Aorta (tissue), 5 donors: ENCODE measurements around the gene TEAD1. TPM values are rescaled to one million over a fixed set of nuclear protein-coding genes. Genes with fewer than 3 reads are reported as not detected.
A peak's percentile ranks its signal among the peaks of the same experiment; 100 is the strongest.

Experiments used
- ATAC-seq: fragments of 200-7000 bp; cut with Tn5 transposase; one replicate; pipeline ENCODE4 v1.9.1; 2022; ENCODE audit warnings: moderate library complexity; ENCODE audit not compliant: low FRiP score
- DNase-seq, 2 donors: peaks; one replicate each; pipeline ENCODE4 v3.0.0-alpha.2; 2020
- H3K27ac ChIP-seq, 2 donors: one replicate each; pipeline ENCODE4 v1.5.1; 2013; ENCODE audit warnings: low read length in 2 of 2, mild to moderate bottlenecking in 2 of 2, moderate library complexity in 2 of 2, control low read depth in 1 of 2, inconsistent platforms in 1 of 2, low read depth in 1 of 2
- H3K27me3 ChIP-seq, 2 donors: one replicate each; pipeline ENCODE4 v1.6.1; 2013; ENCODE audit warnings: control low read depth in 1 of 2, low read length in 1 of 2, mild to moderate bottlenecking in 1 of 2, moderate library complexity in 1 of 2; ENCODE audit not compliant: insufficient read depth in 2 of 2, control insufficient read depth in 1 of 2
- H3K36me3 ChIP-seq, 2 donors: one replicate each; pipeline ENCODE4 v1.6.1; 2013; ENCODE audit warnings: control low read depth in 1 of 2, low read length in 1 of 2, mild to moderate bottlenecking in 1 of 2; ENCODE audit not compliant: insufficient read depth in 2 of 2, control insufficient read depth in 1 of 2
- H3K4me1 ChIP-seq, 2 donors: one replicate each; pipeline ENCODE4 v1.6.1; 2013; ENCODE audit warnings: low read length in 2 of 2, control low read depth in 1 of 2, mild to moderate bottlenecking in 1 of 2, moderate library complexity in 1 of 2; ENCODE audit not compliant: insufficient read depth in 2 of 2, control insufficient read depth in 1 of 2
- H3K4me3 ChIP-seq, 2 donors: one replicate each; pipeline ENCODE4 v1.5.1; 2013; ENCODE audit warnings: low read length in 2 of 2, control low read depth in 1 of 2, mild to moderate bottlenecking in 1 of 2
- H3K9me3 ChIP-seq: one replicate; pipeline ENCODE4 v1.6.1; 2013; ENCODE audit warnings: mild to moderate bottlenecking, low read length; ENCODE audit not compliant: control insufficient read depth
- WGBS, 2 donors: extraction: QIAGEN DNeasy Blood & Tissue Kit; methylation state at CpG; one replicate each; pipeline ENCODE4 v1.1.7; 2013; 5-methylcytosine and 5-hydroxymethylcytosine counted together
- intact Hi-C, 2 donors: fragments of 100-400 bp; cut with DNase I; formaldehyde crosslinking; loops; one replicate each; pipeline versions ENCODE4 v1.14.2 to v1.15.0; 2022
- polyA plus RNA-seq, 2 donors: library from polyadenylated mRNA; stranded (reverse); fragments of 200-250 nt; gene quantifications; one replicate each; pipeline ENCODE4 v1.2.3, GENCODE V29; 2013
- total RNA-seq, 2 donors: library from RNA; stranded (reverse); fragmentation: NEBNext Ultra II Directional; extraction: Animal tissue kit (Norgen Biotek cat#: 25700); gene quantifications; one replicate each; pipeline ENCODE4 v1.2.1, GENCODE V29; 2021
- donor health status: healthy with polysubstance abuse.
- donor health status: Bipolar disorder and iron deficiency.
- donor health status: DM: no; HTN: no; CAD: no.
- donor health status: DM: no; HTN: no; CAD: no.
- donor health status: DM: yes; HTN: yes; CAD: no.

Gene TEAD1
- total and polyA plus RNA-seq, 4 donors: 10.8 to 64.9 (median 34.3) TPM

DNA sequence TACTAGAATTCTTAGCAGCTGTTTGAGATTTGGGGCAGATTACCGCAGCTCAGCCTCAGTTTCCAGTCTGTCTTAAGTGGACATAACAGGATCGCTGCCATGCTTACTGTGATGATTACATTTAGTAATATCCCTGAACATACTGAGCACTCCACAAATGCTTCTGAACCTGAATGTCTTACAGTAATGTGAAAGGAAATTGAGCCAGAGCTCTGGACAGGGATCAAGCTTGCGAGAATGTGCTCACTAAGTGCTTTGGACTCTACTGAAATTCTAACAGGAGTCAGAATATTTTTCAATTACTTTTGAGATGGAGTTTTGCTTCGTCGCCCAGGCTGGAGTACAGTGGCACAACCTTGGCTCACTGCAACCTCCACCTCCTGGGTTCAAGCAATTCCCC is 216.3 kb downstream of the TEAD1 start:
- Histone ChIP-seq H3K9me3 (no peaks in the 10 kb centered on the region), H3K4me1 (no peaks in the 10 kb centered on the region), H3K36me3 (no peaks in the 10 kb centered on the region), H3K27me3 (no peaks in the 10 kb centered on the region), H3K4me3 (no peak overlapping the region), H3K27ac (peak overlapping the region in 1 of 2 donors; percentile 46)
- no peak for ATAC-seq
- no peak for DNase-seq
- 44 to 75% methylated on average over 5 of the region's 5 CpGs for WGBS, 2 donors
- intact Hi-C loops: loop anchor here (5.0 to 10.0 kb wide), 3 partner anchors 216 to 476 kb away; partner anchors contain the start of gene TEAD1 (in 1 of the 2)

DNA sequence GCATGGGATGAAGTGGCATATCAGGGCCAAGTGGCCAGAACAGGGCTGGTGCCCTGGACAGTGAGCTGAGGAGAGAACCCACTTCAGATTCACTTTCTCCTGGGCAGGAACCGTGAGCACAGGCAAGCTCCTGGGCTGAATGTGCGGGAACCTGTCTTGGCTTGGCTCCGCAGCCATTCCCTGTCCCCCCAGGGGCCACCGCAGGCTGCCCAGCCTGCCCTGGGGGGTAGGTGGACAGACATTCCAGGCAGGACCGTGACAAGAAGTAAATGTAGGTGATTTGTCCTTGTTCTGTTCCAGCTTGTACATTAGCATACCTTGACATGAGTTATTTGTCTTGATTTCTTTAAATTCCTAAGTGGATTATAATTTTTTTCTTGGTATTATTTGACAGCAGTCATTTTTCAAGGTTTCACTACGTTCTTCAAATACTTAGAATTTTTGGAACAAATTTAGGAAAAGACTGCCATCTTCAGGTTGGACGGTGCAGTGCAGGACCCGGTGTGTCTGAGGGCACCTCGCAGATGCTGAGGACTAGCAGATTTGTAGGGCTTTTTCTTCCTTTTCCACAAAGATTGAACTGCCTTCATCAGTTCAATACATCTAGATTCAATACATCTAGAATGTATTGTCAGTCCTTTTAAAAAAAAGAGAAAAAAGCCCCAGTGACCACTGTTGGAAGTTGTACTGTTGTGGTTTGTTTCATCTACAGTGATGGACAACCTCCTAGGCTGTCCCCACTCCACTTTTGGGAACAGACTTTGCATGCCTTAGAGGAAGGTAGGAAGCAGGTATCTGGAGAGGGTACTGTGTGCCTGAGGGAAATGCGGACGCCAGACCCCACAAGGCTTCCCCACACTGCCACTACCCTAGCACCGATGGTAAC is 219.8 kb downstream of the TEAD1 start:
- peak; percentile 68 to 87 for DNase-seq
- ATAC-seq: peak; percentile 47
- Histone ChIP-seq H3K9me3 (no peaks in the 10 kb centered on the region), H3K4me3 (no peak overlapping the region), H3K27ac (no peak overlapping the region), H3K27me3 (no peaks in the 10 kb centered on the region), H3K36me3 (no peaks in the 10 kb centered on the region), H3K4me1 (no peaks in the 10 kb centered on the region)
- intact Hi-C loops: loop anchor here (2.0 to 10.0 kb wide), 4 partner anchors 219 to 563 kb away; partner anchors contain the start of gene TEAD1 (in 1 of the 2)
- 33 to 35% methylated on average over 12 of the region's 12 CpGs for WGBS, 2 donors

DNA sequence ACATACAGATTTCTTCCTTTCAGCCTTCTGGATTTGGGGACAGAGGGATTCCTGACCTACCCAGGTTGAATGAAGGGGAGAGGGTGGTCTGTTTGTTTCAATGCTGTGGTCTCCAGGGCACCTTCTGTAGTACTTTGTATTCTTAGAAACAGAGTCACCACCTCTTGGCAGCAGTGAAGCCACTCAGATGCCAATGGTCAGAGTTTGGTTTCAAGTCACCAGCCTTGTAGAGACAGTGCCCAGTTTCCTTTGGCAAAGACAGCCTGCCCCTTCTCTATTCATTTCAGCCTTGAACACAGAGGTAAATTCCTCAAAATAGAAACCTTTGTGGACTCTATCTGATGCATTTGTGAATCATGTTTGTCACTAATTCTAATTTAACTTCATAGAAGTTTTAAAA is 223.2 kb downstream of the TEAD1 start:
- Histone ChIP-seq H3K9me3 (no peaks in the 10 kb centered on the region), H3K36me3 (peaks cover 0 to 4% of the 10 kb centered on the region in 2 donors), H3K4me1 (peaks cover 3 to 7% of the 10 kb centered on the region in 2 donors), H3K27me3 (no peaks in the 10 kb centered on the region), H3K27ac (peak overlapping the region; percentile 9 to 46), H3K4me3 (no peak overlapping the region)
- ATAC-seq (peak; percentile 58), DNase-seq (peak; percentile 57 to 78)
- intact Hi-C loops: loop anchor here (2.0 to 10.0 kb wide), 3 partner anchors 223 to 565 kb away; partner anchors contain the start of gene TEAD1 (in 1 of the 2)

DNA sequence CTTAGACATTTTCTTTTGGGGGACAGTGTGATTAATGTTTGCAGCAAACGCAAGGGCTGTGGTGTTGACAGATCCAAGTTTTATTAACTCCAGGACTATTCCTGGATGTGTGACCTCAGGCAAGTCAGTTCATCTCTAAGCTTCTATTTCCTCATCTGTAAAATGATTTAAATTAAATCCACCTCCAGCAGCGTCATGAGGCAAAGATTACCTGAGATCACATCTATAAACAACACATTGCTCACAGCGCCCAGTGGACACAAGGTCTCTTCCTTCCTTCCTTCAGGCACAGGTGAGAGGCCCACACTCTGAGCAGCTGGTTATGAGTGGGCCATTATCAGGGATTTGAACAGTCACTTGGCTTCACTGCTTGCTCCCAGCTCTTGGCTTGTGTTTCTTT is 223.6 kb downstream of the TEAD1 start:
- 21 to 24% methylated on average over 3 of the region's 3 CpGs for WGBS, 2 donors
- DNase-seq: no peak
- no peaks in the 10 kb centered on the region for H3K9me3 ChIP-seq
- ATAC-seq: no peak
- H3K4me1 ChIP-seq: peaks cover 3 to 7% of the 10 kb centered on the region in 2 donors
- intact Hi-C loops: loop anchor here (2.0 to 10.0 kb wide), 3 partner anchors 223 to 565 kb away; partner anchors contain the start of gene TEAD1 (in 1 of the 2)
- H3K36me3 ChIP-seq: peaks cover 0 to 4% of the 10 kb centered on the region in 2 donors
- H3K4me3 ChIP-seq: no peak overlapping the region
- H3K27me3 ChIP-seq: no peaks in the 10 kb centered on the region
- peak overlapping the region; percentile 69 to 82 for H3K27ac ChIP-seq

DNA sequence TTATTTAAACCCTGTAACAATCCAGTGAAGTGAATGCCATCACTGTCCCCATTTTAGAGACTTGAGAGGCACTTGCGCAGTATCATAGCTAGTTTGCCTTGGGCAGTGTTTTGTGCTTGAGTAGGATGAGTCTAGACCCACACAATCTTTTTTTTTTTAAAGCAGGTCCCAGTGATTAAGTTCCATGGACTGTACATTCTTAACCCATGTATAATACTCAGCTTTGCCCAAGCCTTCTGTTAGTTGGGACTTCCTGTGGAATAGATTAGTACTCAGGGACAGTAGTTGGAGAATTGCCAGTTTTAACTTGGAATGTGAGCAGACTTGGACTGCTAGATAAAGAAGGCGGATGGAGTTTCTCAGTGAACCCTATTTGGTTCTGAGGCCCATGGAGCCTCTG is 226.3 kb downstream of the TEAD1 start:
- no peak for DNase-seq
- Histone ChIP-seq H3K9me3 (no peaks in the 10 kb centered on the region), H3K27me3 (no peaks in the 10 kb centered on the region), H3K4me1 (peaks cover 3 to 7% of the 10 kb centered on the region in 2 donors), H3K27ac (peak overlapping the region in 1 of 2 donors; percentile 26), H3K4me3 (no peak overlapping the region), H3K36me3 (peaks cover 0 to 4% of the 10 kb centered on the region in 2 donors)
- intact Hi-C loops: no loop called here
- WGBS, 2 donors: 48 to 65% methylated on average over 2 of the region's 2 CpGs
- peak; percentile 34 for ATAC-seq

DNA sequence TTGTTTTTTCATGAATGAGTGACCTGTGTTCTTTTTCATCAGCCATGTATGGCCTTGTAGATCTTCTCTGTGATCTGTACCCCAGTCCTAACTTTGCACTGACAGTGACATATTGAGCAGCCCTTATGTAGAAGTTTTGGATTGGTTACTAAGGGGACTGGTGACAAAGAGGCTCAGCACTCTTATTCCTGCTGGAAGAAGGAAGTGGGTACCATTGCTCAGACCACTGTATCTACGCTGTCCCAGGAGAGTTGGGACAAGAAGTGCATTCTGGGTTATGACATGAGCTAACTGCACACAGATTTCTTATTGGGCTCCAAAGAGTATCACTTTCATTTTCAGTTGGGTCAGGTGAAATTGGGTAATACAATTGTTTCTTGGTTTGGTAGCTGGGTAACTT is 227.1 kb downstream of the TEAD1 start:
- no peak overlapping the region for H3K27ac ChIP-seq

DNA sequence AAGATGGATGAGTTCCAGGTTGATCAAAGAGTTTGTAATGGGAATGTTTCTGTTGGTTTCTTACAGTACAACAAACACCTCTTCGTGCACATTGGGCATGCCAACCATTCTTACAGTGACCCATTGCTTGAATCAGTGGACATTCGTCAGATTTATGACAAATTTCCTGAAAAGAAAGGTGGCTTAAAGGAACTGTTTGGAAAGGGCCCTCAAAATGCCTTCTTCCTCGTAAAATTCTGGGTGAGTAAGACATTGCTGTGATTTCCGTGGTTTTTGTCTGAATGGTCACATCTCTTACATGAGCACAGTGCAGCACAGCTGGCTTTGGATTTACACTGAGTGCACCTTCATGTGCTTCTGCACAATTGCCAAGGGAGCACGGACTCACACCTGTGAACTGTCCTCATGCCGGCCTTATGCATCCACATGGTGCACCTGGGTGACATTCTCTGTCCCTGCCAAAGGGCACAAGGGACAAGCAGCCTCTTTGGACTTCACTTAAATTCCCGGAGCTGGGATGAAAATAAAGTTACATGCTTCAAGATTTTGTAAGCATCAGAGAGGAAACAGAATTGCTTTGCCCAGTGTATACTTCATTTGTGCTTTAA is 227.8 kb downstream of the TEAD1 start:
- H3K4me3 ChIP-seq: no peak overlapping the region
- H3K9me3 ChIP-seq: no peaks in the 10 kb centered on the region
- no peak overlapping the region for H3K27ac ChIP-seq
- H3K27me3 ChIP-seq: no peaks in the 10 kb centered on the region
- no peak for ATAC-seq
- intact Hi-C loops: no loop called here
- peaks cover 0 to 4% of the 10 kb centered on the region in 2 donors for H3K36me3 ChIP-seq
- WGBS, 2 donors: 95% methylated on average over 7 of the region's 7 CpGs
- peaks cover 3 to 7% of the 10 kb centered on the region in 2 donors for H3K4me1 ChIP-seq
- no peak for DNase-seq

More for the DNA sequence above, 227.1 kb downstream of the TEAD1 start:
- no peaks in the 10 kb centered on the region for H3K9me3 ChIP-seq
- 94 to 97% methylated on average over 1 of the region's 1 CpG for WGBS, 2 donors
- peaks cover 3 to 7% of the 10 kb centered on the region in 2 donors for H3K4me1 ChIP-seq
- no peak overlapping the region for H3K4me3 ChIP-seq
- H3K27me3 ChIP-seq: no peaks in the 10 kb centered on the region
- peaks cover 0 to 4% of the 10 kb centered on the region in 2 donors for H3K36me3 ChIP-seq
- ATAC-seq (no peak), DNase-seq (no peak)
- intact Hi-C loops: no loop called here

DNA sequence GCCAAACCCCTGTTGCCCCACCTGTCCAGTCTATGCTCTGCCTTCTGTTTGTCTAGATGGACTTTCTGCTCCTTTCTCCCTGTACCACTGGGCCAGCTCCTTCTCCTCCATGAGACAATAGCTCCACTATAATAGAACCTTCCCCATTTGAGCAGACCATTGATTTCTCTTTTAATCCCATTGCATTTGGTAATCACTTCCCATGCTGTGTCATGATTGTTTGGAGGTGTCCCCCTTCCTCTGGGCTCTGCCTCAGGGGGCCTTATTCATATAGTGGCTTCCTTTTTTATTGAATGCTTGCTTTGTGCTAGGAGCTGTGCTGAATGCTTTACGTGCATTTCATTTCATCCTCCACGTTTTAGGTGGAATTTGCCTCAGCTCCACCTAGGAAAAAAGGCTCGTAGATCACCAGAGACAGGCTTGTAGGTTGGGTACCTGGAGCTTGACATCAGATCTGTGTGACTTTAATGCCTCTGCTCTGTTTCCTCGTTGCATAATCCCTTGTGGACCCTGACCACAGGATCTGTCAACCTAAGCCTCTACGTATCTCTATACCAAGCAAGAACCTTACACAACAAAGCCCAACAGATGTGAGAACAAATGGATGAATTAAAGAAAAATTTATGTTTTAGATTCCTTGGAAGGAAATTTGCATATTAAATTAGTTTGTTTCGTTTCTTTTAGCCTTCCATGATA is 228.7 kb downstream of the TEAD1 start:
- H3K9me3 ChIP-seq: no peaks in the 10 kb centered on the region
- DNase-seq (no peak), ATAC-seq (no peak)
- peaks cover 0 to 4% of the 10 kb centered on the region in 2 donors for H3K36me3 ChIP-seq
- 92 to 94% methylated on average over 6 of the region's 6 CpGs for WGBS, 2 donors
- peaks cover 3 to 7% of the 10 kb centered on the region in 2 donors for H3K4me1 ChIP-seq
- H3K27ac ChIP-seq: no peak overlapping the region
- H3K4me3 ChIP-seq: no peak overlapping the region
- H3K27me3 ChIP-seq: no peaks in the 10 kb centered on the region
- intact Hi-C loops: no loop called here
